Spinal cord (tissue), 10 donors: ENCODE results near the gene F2RL1. TPM values are rescaled to one million over a fixed set of nuclear protein-coding genes. Genes with fewer than 3 reads are reported as not detected.

Experiments
- DNase-seq, 6 donors: peaks; one replicate each; pipeline versions ENCODE4 v3.0.0 to v3.0.0-alpha.2; 2013 to 2015; ENCODE audit warnings: low spot score in 6 of 6, low read depth in 4 of 6
- H3K27ac ChIP-seq: one replicate; pipeline ENCODE4 v1.5.1; 2013; ENCODE audit warnings: low read depth, low read length, control low read depth
- H3K27me3 ChIP-seq: one replicate; pipeline ENCODE4 v1.6.1; 2013; ENCODE audit warnings: low read length; ENCODE audit not compliant: control insufficient read depth, insufficient read depth
- H3K36me3 ChIP-seq: one replicate; pipeline ENCODE4 v1.6.1; 2013; ENCODE audit warnings: low read length; ENCODE audit not compliant: control insufficient read depth, insufficient read depth
- H3K4me1 ChIP-seq: one replicate; pipeline ENCODE4 v1.6.1; 2013; ENCODE audit warnings: low read length; ENCODE audit not compliant: control insufficient read depth, insufficient read depth
- H3K4me3 ChIP-seq: one replicate; pipeline ENCODE4 v1.5.1; 2013; ENCODE audit warnings: low read depth, low read length, control low read depth
- H3K9me3 ChIP-seq: one replicate; pipeline ENCODE4 v1.6.1; 2013; ENCODE audit warnings: low read length; ENCODE audit not compliant: control insufficient read depth, insufficient read depth
- WGBS: methylation state at CpG from one replicate; pipeline ENCODE4 v1.1.5; 2013; ENCODE audit warnings: missing lambda C conversion rate; ENCODE audit not compliant: insufficient coverage; 5-methylcytosine and 5-hydroxymethylcytosine counted together
- polyA plus RNA-seq, 2 donors: library from polyadenylated mRNA; unstranded; fragments of 120-200 nt; gene quantifications; one replicate each; pipeline ENCODE4 v1.2.1, GENCODE V29; 2013; ENCODE audit not compliant: insufficient read length in 2 of 2
- small RNA-seq: library from RNA; depleted of rRNA; stranded (forward); fragments of <200 nt; gene quantifications from one replicate; pipeline ENCODE3, GENCODE V24; 2014; ENCODE audit warnings: low replicate concordance
- total RNA-seq, 2 donors: library from RNA; depleted of rRNA in 1 of 2; stranded (reverse); fragments of 120-200 nt in 1 of 2; fragments of >200 nt in 1 of 2; gene quantifications; one replicate each; pipeline versions ENCODE4 v1.2.3 to v1.2.4, GENCODE V29; 2013 to 2014
- donor health status: healthy.

Gene F2RL1
- total and polyA plus RNA-seq, 4 donors: 1.7 to 5.3 (median 2.3) TPM

DNA sequence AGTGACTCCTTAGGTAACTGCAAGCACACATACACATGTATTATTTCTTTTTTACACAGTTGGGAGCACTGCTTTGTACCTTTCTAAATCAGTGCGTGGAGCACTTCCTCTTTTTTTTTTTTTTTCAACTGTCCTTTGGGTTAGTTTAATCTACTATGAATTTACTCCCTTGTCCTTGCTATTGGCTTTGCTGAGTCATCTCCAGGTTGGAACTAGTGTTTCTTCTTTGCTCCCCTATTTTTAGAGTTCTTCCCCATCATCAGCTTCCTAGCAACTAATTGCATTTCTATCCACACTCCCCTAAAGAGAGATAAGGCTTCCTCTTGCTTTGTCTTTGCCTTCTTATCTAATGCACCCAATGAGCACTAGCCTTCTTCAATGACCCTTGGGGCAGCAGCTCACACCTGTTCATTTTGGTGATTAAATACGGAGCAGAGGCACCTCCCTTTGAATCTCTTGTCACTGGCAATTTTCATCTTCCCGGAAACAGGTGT lies 55.3 kb downstream of the F2RL1 start:
- no CpG with 5 or more reads among the region's 3 CpGs for WGBS
- H3K27ac ChIP-seq: no peak overlapping the region
- DNase-seq: no peak
- H3K4me1 ChIP-seq: peaks cover 3% of the 10 kb centered on the region
- no peaks in the 10 kb centered on the region for H3K9me3 ChIP-seq
- no peaks in the 10 kb centered on the region for H3K27me3 ChIP-seq
- H3K36me3 ChIP-seq: no peaks in the 10 kb centered on the region
- H3K4me3 ChIP-seq: no peak overlapping the region

Small RNA genes within 50 kb of the gene (small RNA-seq; reads per million reads assigned to genes)
- not detected for gene RN7SL208P

Other genes starting within 250 kb of the F2RL1 start
- gene F2RL2, start 195.6 kb upstream of the F2RL1 start, total RNA-seq: 1 to 10 TPM in 1 of 2 donors, under 1 TPM in 1; 0.66 to 1.2 TPM
- gene F2RL2, start 195.6 kb upstream of the F2RL1 start, polyA plus RNA-seq: 1 to 10 TPM in 1 of 2 donors, under 1 TPM in 1; 0.63 to 1.7 TPM
- 10 to 100 TPM; 18.7 to 25.2 TPM for gene F2R, start 102.9 kb upstream of the F2RL1 start, total RNA-seq
- gene F2R, start 102.9 kb upstream of the F2RL1 start, polyA plus RNA-seq: 10 to 100 TPM; 25.6 to 43.5 TPM
- gene S100Z, start 31.0 kb downstream of the F2RL1 start, total RNA-seq: 1 to 10 TPM in 1 of 2 donors, under 1 TPM in 1; 0.50 to 1.2 TPM
- gene S100Z, start 31.0 kb downstream of the F2RL1 start, polyA plus RNA-seq: under 1 TPM; 0.26 to 0.40 TPM
- gene CRHBP, start 134.0 kb downstream of the F2RL1 start, total RNA-seq: 1 to 10 TPM; 1.0 to 4.7 TPM
- gene CRHBP, start 134.0 kb downstream of the F2RL1 start, polyA plus RNA-seq: 1 to 10 TPM; 7.1 to 7.5 TPM
- gene AGGF1, start 211.4 kb downstream of the F2RL1 start, total RNA-seq: 10 to 100 TPM; 28.7 to 29.3 TPM
- gene AGGF1, start 211.4 kb downstream of the F2RL1 start, polyA plus RNA-seq: 10 to 100 TPM; 20.9 to 27.3 TPM